Measurements from ENCODE around the gene ZNF276. TPM values are rescaled to one million over a fixed set of nuclear protein-coding genes. Genes with fewer than 3 reads are reported as not detected.
"Not testable (repeated sequence)": the region's sequence is repeated elsewhere in the genome, so short reads cannot be mapped to it uniquely, and the experiment has no call there.

ZNF276 gene
- total RNA-seq, 1 donor from 2014 or later: 79.0 TPM

- intact Hi-C loops (cut with micrococcal nuclease): no loop called here
Observed at GRCh38 chr16:89770367-89770766, 49.0 kb downstream of the ZNF276 start.

DNA sequence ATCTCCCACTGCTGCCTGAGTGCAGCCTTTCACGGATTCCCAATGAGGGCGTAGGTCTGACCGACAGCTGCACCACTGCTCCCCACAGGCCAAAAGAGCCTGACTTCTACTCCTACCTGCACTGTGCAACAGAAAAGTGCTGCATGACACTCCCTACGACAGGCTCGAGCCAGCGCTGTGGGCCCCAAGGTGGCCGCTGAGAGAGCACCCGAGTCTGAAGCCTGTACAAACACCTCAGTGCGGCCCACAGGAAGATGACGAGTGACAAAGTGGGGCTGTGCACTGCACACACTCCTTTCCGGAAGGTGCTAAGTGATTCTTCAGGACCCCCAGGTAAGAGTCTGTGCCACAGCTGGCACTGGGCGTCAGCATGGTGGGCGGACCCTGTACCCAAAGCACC, 53.9 kb downstream of the ZNF276 start:
- intact Hi-C loops (cut with micrococcal nuclease): no loop called here

- intact Hi-C loops (cut with micrococcal nuclease): not testable (repeated sequence)
Observed at GRCh38 chr16:89778211-89778610, 56.9 kb downstream of the ZNF276 start.

- intact Hi-C loops (cut with micrococcal nuclease): no loop called here
Observed at GRCh38 chr16:89779231-89779908, 58.0 kb downstream of the ZNF276 start.

DNA sequence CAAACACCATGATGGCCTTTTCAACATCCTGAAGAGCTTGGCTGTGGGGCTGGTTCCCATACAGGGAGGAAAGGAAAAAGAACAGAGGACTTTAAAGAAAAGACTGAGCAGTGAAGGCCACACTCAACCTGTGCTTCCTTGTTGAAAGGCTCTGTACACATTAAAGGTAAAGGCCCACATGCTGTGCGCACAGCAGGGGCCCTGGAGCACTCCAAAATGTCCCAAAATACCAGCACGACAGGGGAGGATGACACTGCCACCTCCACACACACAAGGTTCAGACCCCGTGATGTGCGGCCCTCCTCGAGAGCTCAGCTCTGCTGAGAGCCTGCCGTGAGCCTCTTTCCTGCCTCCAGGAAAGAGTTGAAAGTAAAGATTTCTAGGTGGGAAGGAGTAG, 58.6 kb downstream of the ZNF276 start:
- intact Hi-C loops (cut with micrococcal nuclease): no loop called here

DNA sequence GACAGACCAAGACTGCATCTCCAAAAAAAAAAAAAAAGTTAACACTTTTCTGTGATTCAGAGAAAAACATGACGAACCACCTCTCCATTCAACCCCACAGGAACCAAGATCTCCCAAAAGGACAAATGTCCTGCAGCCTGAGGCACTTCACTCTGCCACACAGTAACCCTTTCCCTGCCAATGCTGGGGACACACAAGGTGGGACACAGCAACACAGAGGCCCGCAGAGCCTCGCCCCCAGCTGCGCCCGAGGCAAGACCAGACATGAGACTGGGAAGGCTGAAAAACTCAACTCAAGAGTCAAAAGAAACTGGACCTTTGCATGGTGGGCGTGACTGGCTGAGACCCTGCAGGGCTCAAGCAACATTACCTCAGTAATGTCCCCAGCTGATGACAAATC, 61.2 kb downstream of the ZNF276 start:
- intact Hi-C loops (cut with micrococcal nuclease): no loop called here

GRCh38 chr16:89783952-89784351, 62.6 kb downstream of the ZNF276 start:
- intact Hi-C loops (cut with micrococcal nuclease): not testable (repeated sequence)

GRCh38 chr16:89784406-89784805, 63.1 kb downstream of the ZNF276 start:
- intact Hi-C loops (cut with micrococcal nuclease): no loop called here

DNA sequence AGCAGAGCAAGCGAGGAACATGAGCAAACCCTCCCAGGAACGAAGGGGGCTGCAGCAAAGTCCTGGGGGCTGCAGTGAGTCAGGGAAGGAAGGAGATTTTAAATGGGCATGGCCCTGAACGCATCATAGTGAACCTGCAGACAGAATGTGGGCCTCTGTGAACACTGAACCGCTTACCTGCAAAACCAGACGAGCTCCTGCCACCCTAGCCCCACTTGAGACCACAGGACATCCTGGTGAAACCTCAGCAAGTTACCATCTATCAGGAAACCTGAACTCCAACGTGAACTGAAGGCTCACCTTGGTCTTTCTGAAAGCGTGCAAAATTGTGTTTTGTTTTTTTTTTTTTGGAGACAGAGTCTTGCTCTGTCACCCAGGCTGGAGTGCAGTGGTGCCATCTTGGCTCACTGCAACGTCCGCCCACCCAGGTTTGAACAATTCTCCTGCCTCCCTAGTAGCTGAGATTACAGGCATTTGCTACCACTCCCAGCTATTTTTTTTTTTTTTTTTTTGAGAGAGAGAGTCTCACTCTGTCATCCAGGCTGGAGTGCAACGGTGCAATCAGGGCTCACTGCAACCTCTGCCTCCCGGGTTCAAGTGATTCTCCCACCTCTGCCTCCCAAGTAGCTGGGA, 64.3 kb downstream of the ZNF276 start:
- intact Hi-C loops (cut with micrococcal nuclease): no loop called here

GRCh38 chr16:89786474-89787364, 65.4 kb downstream of the ZNF276 start:
- intact Hi-C loops (cut with micrococcal nuclease): no loop called here

GRCh38 chr16:89787365-89787805, 66.0 kb downstream of the ZNF276 start:
- intact Hi-C loops (cut with micrococcal nuclease): no loop called here

Other genes starting within 250 kb of the ZNF276 start
- 154 and 155 TPM in 2 replicates for gene ANKRD11, start 231.0 kb upstream of the ZNF276 start, total RNA-seq
- 115 and 116 TPM in 2 replicates for gene SPG7, start 213.1 kb upstream of the ZNF276 start, total RNA-seq
- gene RPL13, start 160.9 kb upstream of the ZNF276 start, total RNA-seq: 2,174 and 2,182 TPM in 2 replicates
- gene CPNE7, start 145.8 kb upstream of the ZNF276 start, total RNA-seq: 3.8 and 6.7 TPM in 2 replicates
- gene DPEP1, start 107.9 kb upstream of the ZNF276 start, total RNA-seq: not detected in 2 replicates
- gene CHMP1A, start 63.8 kb upstream of the ZNF276 start, total RNA-seq: 98.8 and 101 TPM in 2 replicates
- 16.6 and 19.5 TPM in 2 replicates for gene SPATA33, start 63.7 kb upstream of the ZNF276 start, total RNA-seq
- 91.5 and 96.3 TPM in 2 replicates for gene CDK10, start 34.8 kb upstream of the ZNF276 start, total RNA-seq
- 6.0 and 6.7 TPM in 2 replicates for gene SPATA2L, start 19.8 kb upstream of the ZNF276 start, total RNA-seq
- gene VPS9D1, start 639 bp upstream of the ZNF276 start, total RNA-seq: 11.9 and 13.0 TPM in 2 replicates
- 156 and 173 TPM in 2 replicates for gene FANCA, start 95.1 kb downstream of the ZNF276 start, total RNA-seq
- 1.2 and 1.3 TPM in 2 replicates for gene SPIRE2, start 106.9 kb downstream of the ZNF276 start, total RNA-seq
- 208 and 234 TPM in 2 replicates for gene TCF25, start 152.1 kb downstream of the ZNF276 start, total RNA-seq
- gene MC1R, start 197.3 kb downstream of the ZNF276 start, total RNA-seq: 9.1 and 11.2 TPM in 2 replicates
- gene TUBB3, start 201.8 kb downstream of the ZNF276 start, total RNA-seq: 3.9 and 5.1 TPM in 2 replicates
- gene DEF8, start 227.2 kb downstream of the ZNF276 start, total RNA-seq: 22.9 and 24.7 TPM in 2 replicates

Measured in T-helper 2 cell treated with Interferon-gamma antibody and Interleukin-4, amounts not matched to agents 100 ng/mL and 5 ng/mL, for 36 hours (primary cell).